ENCODE results near the gene EFCAB5. TPM values are rescaled to one million over a fixed set of nuclear protein-coding genes. Genes with fewer than 3 reads are reported as not detected.
A peak's percentile ranks its signal among the peaks of the same experiment; 100 is the strongest.

Gene EFCAB5
- total and polyA plus RNA-seq, 8 donors, result 0.52 to 2.3 (median 1.9) TPM

DNA sequence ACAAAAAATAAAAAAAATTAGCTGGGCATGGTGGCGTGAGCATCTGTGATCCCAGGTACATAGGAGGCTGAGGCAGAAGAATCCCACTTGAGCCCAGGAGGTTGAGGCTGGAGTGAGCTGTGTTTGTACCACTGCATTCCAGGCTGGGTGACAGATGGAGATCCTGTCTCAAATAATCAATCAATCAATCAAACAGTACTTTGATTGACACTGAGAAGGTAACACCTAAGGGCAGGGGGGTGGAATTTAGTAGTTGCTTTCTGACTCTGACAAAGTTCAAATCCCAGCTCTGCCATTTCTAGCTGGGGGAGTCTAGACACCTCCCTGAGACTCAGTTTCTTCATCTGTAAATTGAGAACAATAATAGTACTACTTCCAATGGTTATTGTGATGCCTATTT, 23.4 kb upstream of the EFCAB5 start:
- Histone ChIP-seq H3K4me1 (peaks cover 7 to 15% of the 10 kb centered on the region in 2 donors), H3K27ac (no peak overlapping the region), H3K9me3 (no peaks in the 10 kb centered on the region), H3K4me3 (no peak overlapping the region), H3K27me3 (no peaks in the 10 kb centered on the region), H3K36me3 (peaks cover 0 to 7% of the 10 kb centered on the region in 2 donors)
- TF ChIP-seq, protein P1, sequence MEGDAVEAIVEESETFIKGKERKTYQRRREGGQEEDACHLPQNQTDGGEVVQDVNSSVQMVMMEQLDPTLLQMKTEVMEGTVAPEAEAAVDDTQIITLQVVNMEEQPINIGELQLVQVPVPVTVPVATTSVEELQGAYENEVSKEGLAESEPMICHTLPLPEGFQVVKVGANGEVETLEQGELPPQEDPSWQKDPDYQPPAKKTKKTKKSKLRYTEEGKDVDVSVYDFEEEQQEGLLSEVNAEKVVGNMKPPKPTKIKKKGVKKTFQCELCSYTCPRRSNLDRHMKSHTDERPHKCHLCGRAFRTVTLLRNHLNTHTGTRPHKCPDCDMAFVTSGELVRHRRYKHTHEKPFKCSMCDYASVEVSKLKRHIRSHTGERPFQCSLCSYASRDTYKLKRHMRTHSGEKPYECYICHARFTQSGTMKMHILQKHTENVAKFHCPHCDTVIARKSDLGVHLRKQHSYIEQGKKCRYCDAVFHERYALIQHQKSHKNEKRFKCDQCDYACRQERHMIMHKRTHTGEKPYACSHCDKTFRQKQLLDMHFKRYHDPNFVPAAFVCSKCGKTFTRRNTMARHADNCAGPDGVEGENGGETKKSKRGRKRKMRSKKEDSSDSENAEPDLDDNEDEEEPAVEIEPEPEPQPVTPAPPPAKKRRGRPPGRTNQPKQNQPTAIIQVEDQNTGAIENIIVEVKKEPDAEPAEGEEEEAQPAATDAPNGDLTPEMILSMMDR (IDR thresholded peaks at IDR 0.05), result no peak
- DNase-seq (no peak), ATAC-seq (no peak)
- intact Hi-C loops (cut with DNase I), result no loop called here

DNA sequence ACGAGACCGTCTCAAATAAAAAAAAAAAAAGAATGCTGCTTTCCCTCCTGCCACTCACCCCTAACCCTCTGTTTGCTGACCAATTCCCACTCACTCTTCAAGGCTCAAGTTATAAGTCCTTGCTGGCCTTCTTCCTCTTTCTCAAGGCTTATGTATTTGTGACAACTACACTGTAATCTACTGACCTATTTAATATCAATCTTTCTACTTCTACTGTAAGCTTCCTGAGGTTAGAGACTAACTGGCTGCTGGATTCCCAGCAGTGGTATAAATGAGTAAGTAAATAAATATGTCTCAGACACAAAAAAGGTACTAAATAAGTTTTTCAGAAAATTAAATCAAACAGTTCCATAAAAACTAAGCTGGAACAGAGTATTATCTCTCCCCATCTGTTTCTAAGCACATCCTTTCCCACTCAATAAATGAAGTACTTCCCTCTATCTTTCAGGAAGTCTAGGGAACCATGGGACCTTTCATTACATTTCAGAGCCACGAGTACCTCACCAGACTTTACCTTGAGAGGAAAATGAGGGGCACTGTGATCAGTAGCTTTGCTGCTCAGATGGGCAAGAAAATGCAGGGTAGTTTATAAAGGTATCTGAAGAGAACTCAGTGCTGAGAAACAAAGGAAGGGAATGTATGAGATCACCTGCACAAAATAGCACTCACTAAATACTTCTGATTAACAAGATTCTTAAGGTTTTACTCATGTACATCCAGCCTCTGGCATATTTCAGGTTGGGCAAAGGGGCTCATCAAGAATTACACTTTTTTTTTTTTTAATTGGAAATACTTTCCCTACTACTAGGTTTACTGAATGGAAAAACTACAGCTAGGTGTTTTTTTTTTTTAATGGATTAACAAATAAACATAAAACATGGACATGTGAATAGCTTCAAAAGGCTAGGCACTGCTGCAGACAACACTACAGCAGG, 22.2 kb upstream of the EFCAB5 start:
- no peaks in the 10 kb centered on the region for H3K27me3 ChIP-seq
- ATAC-seq (peak; percentile 85), DNase-seq (no peak)
- peaks cover 7 to 19% of the 10 kb centered on the region in 2 donors for H3K4me1 ChIP-seq
- peaks cover 0 to under 1% of the 10 kb centered on the region in 2 donors for H3K36me3 ChIP-seq
- H3K27ac ChIP-seq, result peak overlapping the region in 1 of 2 donors; percentile 48
- H3K4me3 ChIP-seq, result no peak overlapping the region
- no peaks in the 10 kb centered on the region for H3K9me3 ChIP-seq
- intact Hi-C loops (cut with DNase I), result no loop called here
- TF ChIP-seq, protein P1 (IDR thresholded peaks at IDR 0.05), result no peak

DNA sequence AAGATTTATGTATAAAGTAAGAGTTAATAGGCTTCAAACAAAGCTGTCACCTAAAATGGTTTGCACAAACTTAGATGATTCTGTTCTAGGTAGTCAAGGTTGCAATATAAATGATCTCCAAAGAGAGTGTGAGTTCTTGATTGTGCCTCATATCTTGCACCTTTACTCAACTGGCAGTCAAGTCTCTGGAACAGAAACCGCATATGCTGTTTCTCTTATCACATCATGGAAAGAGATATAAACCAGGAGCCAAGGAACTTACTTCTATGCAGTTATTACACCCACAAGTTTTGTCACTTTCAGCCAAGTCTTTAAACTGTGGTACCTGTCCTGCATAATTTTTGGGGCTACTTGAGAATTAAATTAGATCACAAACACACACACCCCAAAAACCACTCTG, 16.6 kb upstream of the EFCAB5 start:
- H3K36me3 ChIP-seq, result no peaks in the 10 kb centered on the region
- no peaks in the 10 kb centered on the region for H3K27me3 ChIP-seq
- H3K9me3 ChIP-seq, result no peaks in the 10 kb centered on the region
- no peak overlapping the region for H3K27ac ChIP-seq
- intact Hi-C loops (cut with DNase I), result no loop called here
- DNase-seq, result no peak
- TF ChIP-seq, protein P1 (IDR thresholded peaks at IDR 0.05), result no peak
- peaks cover 10 to 28% of the 10 kb centered on the region in 2 donors for H3K4me1 ChIP-seq
- H3K4me3 ChIP-seq, result no peak overlapping the region
- ATAC-seq, result no peak

DNA sequence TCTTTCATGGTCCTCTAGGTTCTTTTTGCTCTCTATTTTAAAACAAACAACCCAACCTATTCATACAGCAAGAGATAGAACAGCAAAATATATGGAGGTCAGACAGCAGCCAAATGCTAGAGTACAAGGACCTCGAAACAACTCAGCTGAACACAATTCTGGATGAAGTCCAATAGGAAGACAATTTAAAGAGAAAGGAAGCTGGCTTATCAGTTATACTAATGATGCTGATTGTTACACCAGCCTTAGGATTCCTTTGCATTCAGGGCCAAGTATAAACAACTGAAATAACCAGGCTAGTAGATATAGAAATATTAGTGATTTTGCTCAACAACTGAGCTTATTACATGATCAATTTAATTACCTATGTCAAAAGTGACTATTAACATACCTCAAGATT, 13.9 kb upstream of the EFCAB5 start:
- H3K27me3 ChIP-seq, result no peaks in the 10 kb centered on the region
- H3K9me3 ChIP-seq, result no peaks in the 10 kb centered on the region
- no peak overlapping the region for H3K27ac ChIP-seq
- DNase-seq (no peak), ATAC-seq (no peak)
- H3K4me1 ChIP-seq, result peaks cover 10 to 44% of the 10 kb centered on the region in 2 donors
- no peaks in the 10 kb centered on the region for H3K36me3 ChIP-seq
- intact Hi-C loops (cut with DNase I), result no loop called here
- H3K4me3 ChIP-seq, result peak overlapping the region in 1 of 2 donors; percentile 81
- TF ChIP-seq, protein P1 (IDR thresholded peaks at IDR 0.05), result no peak

DNA sequence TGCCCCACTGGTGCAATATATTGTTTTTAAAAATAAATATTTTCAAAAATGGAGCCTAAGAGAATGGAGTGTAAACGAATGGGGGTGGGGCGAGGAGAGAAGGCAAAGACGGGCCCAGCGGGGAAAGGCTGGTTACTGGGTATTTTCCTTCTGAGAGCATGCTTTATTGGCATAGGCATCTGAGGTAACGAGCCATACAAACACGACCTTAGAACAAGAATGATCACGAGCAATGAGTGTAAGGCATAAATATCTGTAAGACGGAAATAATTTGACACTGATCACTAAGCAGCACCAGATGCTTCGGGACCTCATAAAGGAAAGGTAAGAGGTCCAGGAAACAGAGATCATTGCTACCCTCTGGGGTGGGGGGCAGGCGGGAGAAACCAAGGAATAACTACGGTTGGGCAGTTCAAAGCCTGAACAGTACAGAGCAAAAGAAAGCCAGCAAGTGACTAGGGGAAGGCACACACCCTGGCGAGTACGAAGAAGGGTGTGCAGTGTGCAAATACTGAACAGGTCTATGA, 12.4 kb upstream of the EFCAB5 start:
- H3K36me3 ChIP-seq, result no peaks in the 10 kb centered on the region
- peaks cover 10 to 41% of the 10 kb centered on the region in 2 donors for H3K4me1 ChIP-seq
- H3K27me3 ChIP-seq, result no peaks in the 10 kb centered on the region
- H3K9me3 ChIP-seq, result no peaks in the 10 kb centered on the region
- intact Hi-C loops (cut with DNase I), result no loop called here
- H3K4me3 ChIP-seq, result peak overlapping the region; percentile 53 to 81
- peak overlapping the region; percentile 92 for H3K27ac ChIP-seq
- peak in 2 of 4 donors; percentile 7 to 28 for DNase-seq
- peak; percentile 32 for ATAC-seq
- TF ChIP-seq, protein P1 (IDR thresholded peaks at IDR 0.05), result no peak
